ENCODE data around the gene GSTCD. TPM values are rescaled to one million over a fixed set of nuclear protein-coding genes. Genes with fewer than 3 reads are reported as not detected.
"Not testable (repeated sequence)": the region's sequence is repeated elsewhere in the genome, so short reads cannot be mapped to it uniquely, and the experiment has no call there.

The GSTCD gene
- total RNA-seq, 2 experiments from 2014 or later = 15.3 to 18.8 TPM

DNA sequence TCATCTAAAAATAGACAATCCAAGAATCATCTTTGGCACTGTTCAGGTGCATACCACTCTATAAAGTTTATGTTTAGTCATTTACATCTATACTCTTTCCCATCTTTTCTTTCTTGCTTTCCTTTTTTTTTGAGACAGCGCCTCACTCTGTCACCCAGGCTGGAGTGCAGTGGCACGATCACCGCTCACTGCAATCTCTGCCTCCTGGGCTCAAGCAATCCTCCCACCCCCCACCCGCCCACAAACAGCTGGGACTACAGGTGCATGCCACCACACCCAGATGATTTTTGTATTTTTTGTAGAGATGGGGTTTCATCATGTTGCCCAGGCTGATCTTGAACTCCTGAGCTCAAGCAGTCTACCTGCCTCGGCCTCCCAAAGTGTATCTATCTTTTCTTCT is 13.8 kb upstream of the GSTCD start:
- H3K9me3 Mint-ChIP-seq (ENCODE audit: insufficient read depth); POLR2A ChIA-PET; H3K27me3 Mint-ChIP-seq (ENCODE audit: low read depth); H3K4me1 Mint-ChIP-seq (ENCODE audit: low read depth); H3K27ac Mint-ChIP-seq; ATAC-seq; DNase-seq; H3K4me3 Mint-ChIP-seq; CTCF ChIA-PET: not testable (repeated sequence)
- H3K36me3 Mint-ChIP-seq (ENCODE audit: low read depth) = peaks cover 38% of the 10 kb centered on the region

GRCh38 chr4:105695832-105696231 is 12.8 kb upstream of the GSTCD start:
- POLR2A ChIA-PET; H3K4me1 Mint-ChIP-seq (ENCODE audit: low read depth); ATAC-seq; DNase-seq; H3K27ac Mint-ChIP-seq; CTCF ChIA-PET; H3K27me3 Mint-ChIP-seq (ENCODE audit: low read depth); H3K9me3 Mint-ChIP-seq (ENCODE audit: insufficient read depth); H3K4me3 Mint-ChIP-seq: not testable (repeated sequence)
- H3K36me3 Mint-ChIP-seq (ENCODE audit: low read depth) = peaks cover 43% of the 10 kb centered on the region

DNA sequence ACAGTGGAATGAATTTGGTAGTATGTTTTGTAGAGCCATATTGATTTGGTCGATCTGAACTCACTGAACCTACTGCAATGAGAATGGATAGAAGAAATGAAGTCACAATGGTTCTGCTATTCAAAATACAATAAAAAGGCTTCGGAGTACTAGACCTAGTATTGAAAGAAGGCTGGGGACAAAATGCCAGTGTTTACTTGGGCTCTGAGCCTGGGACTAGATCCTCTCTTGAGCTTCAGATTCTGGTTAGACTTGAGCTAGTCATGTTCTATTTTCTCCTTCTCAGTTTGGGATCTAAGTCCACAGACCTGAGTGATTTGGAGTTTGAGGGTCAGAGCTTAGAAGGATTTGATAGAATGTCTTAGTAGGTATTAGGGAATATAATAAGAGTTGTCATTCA is 10.0 kb upstream of the GSTCD start:
- H3K4me1 Mint-ChIP-seq (ENCODE audit: low read depth) = no peaks in the 10 kb centered on the region
- ATAC-seq (no peak), DNase-seq (no peak)
- H3K27ac Mint-ChIP-seq = no peak overlapping the region
- H3K9me3 Mint-ChIP-seq (ENCODE audit: insufficient read depth) = no peaks in the 10 kb centered on the region
- ChIA-PET CTCF (interaction anchor here (0.8 kb wide), 1 partner anchor 17 kb away, joined by 3 read pairs; no protein-coding TSS in a partner anchor), POLR2A (no interaction called here)
- H3K4me3 Mint-ChIP-seq = no peak overlapping the region
- no peaks in the 10 kb centered on the region for H3K27me3 Mint-ChIP-seq (ENCODE audit: low read depth)
- peaks cover 35% of the 10 kb centered on the region for H3K36me3 Mint-ChIP-seq (ENCODE audit: low read depth)

- H3K4me3 Mint-ChIP-seq = peak overlapping the region; percentile 99
- ATAC-seq = no peak
- POLR2A ChIA-PET = interaction anchor here (0.7 to 1.6 kb wide), 3 partner anchors 22 to 1275 kb away, joined by 3 to 7 read pairs (median 3); partner anchors contain the start of gene PPA2
These were observed 803 bp upstream of the GSTCD start for GRCh38 chr4:105707782-105708180.

GRCh38 chr4:105709081-105709450 is 482 bp downstream of the GSTCD start:
- ChIA-PET CTCF (no interaction called here), POLR2A (interaction anchor here (0.6 to 1.6 kb wide), 2 partner anchors 236 to 380 kb away, joined by 4 to 7 read pairs; partner anchors contain the start of gene PPA2)
- Mint-ChIP-seq H3K9me3 (ENCODE audit: insufficient read depth) (no peaks in the 10 kb centered on the region), H3K4me3 (peak overlapping the region; percentile 99), H3K27ac (peak overlapping the region; percentile 94), H3K27me3 (ENCODE audit: low read depth) (no peaks in the 10 kb centered on the region), H3K4me1 (ENCODE audit: low read depth) (peaks cover 22% of the 10 kb centered on the region), H3K36me3 (ENCODE audit: low read depth) (peaks cover 6% of the 10 kb centered on the region)
- ATAC-seq (peak; percentile 43), DNase-seq (no peak)

More at GRCh38 chr4:105707782-105708180, 803 bp upstream of the GSTCD start:
- no peaks in the 10 kb centered on the region for H3K9me3 Mint-ChIP-seq (ENCODE audit: insufficient read depth)
- no peaks in the 10 kb centered on the region for H3K27me3 Mint-ChIP-seq (ENCODE audit: low read depth)
- CTCF ChIA-PET = interaction anchor here (1.1 kb wide), 1 partner anchor 234 kb away, joined by 4 read pairs; the partner anchor contains the start of gene PPA2
- H3K27ac Mint-ChIP-seq = peak overlapping the region; percentile 94
- DNase-seq = no peak
- H3K4me1 Mint-ChIP-seq (ENCODE audit: low read depth) = peaks cover 22% of the 10 kb centered on the region
- H3K36me3 Mint-ChIP-seq (ENCODE audit: low read depth) = peaks cover 6% of the 10 kb centered on the region

DNA sequence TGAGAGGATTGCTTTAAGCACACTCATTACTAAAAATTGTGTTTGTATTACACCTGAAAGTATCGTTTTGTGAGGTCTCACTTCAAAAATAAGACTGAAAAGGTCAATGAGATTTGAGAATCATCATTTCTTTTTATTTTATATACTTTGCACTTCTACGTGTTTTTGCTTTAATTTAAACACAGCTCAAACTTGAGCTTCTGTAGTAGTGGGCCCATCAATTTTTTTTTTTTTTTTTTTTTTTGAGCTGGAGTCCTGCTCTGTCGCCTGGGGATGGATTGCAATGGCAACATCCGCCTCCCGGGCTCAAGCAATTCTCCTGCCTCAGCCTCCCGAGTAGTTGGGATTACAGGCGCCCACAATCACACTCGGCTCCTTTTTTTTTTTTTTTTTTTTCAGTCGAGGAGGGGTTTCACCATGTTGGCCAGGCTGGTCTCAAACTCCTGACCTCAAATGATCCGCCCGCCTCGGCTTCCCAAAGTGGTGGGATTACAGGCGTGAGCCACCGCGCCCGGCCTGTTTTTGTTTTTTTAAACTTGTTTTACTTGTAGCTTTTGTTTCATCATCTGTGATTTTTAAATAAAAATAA is 1.5 kb downstream of the GSTCD start:
- Mint-ChIP-seq H3K27me3 (ENCODE audit: low read depth) (no peaks in the 10 kb centered on the region), H3K4me1 (ENCODE audit: low read depth) (peaks cover 22% of the 10 kb centered on the region), H3K9me3 (ENCODE audit: insufficient read depth) (no peaks in the 10 kb centered on the region), H3K27ac (no peak overlapping the region), H3K36me3 (ENCODE audit: low read depth) (peaks cover 6% of the 10 kb centered on the region), H3K4me3 (peak overlapping the region; percentile 99)
- POLR2A ChIA-PET = no interaction called here
- ATAC-seq = no peak
- CTCF ChIA-PET = interaction anchor here (0.9 to 2.0 kb wide), 2 partner anchors 189 to 236 kb away, joined by 3 to 5 read pairs; partner anchors contain the start of gene PPA2
- no peak for DNase-seq

GRCh38 chr4:105710678-105711077 is 2.1 kb downstream of the GSTCD start:
- ATAC-seq (no peak), DNase-seq (no peak)
- Mint-ChIP-seq H3K4me3 (no peak overlapping the region), H3K9me3 (ENCODE audit: insufficient read depth) (no peaks in the 10 kb centered on the region), H3K27me3 (ENCODE audit: low read depth) (no peaks in the 10 kb centered on the region), H3K36me3 (ENCODE audit: low read depth) (peaks cover 6% of the 10 kb centered on the region), H3K27ac (no peak overlapping the region), H3K4me1 (ENCODE audit: low read depth) (peaks cover 22% of the 10 kb centered on the region)
- ChIA-PET POLR2A (no interaction called here), CTCF (interaction anchor here (0.9 to 2.0 kb wide), 2 partner anchors 189 to 236 kb away, joined by 3 to 5 read pairs; partner anchors contain the start of gene PPA2)

DNA sequence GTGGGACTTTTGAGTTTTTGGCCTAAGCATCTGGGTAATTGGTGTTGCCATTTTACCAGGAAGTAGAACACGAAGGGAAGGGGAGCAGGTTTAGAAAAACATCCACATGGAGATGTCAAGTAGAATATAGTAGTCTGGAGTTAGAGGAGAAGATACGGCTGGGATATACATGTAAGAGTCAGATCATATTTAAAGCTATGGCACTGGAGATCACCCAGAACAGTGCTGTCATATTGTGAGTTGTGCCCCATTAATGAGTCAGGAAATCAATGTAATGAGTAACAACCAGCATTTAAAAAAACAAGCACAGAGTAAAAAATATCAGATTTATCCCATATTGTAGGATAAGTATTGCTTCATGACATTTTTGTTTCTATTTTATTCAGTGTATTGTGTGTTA is 4.2 kb downstream of the GSTCD start:
- Mint-ChIP-seq H3K27ac (no peak overlapping the region), H3K4me1 (ENCODE audit: low read depth) (peaks cover 8% of the 10 kb centered on the region), H3K27me3 (ENCODE audit: low read depth) (no peaks in the 10 kb centered on the region), H3K9me3 (ENCODE audit: insufficient read depth) (no peaks in the 10 kb centered on the region), H3K4me3 (no peak overlapping the region), H3K36me3 (ENCODE audit: low read depth) (no peaks in the 10 kb centered on the region)
- no peak for DNase-seq
- POLR2A ChIA-PET = no interaction called here
- CTCF ChIA-PET = no interaction called here
- no peak for ATAC-seq

GRCh38 chr4:105714071-105714521 is 5.5 kb downstream of the GSTCD start:
- POLR2A ChIA-PET = no interaction called here
- Mint-ChIP-seq H3K27me3 (ENCODE audit: low read depth) (no peaks in the 10 kb centered on the region), H3K9me3 (ENCODE audit: insufficient read depth) (no peaks in the 10 kb centered on the region), H3K4me1 (ENCODE audit: low read depth) (peaks cover 7% of the 10 kb centered on the region), H3K27ac (no peak overlapping the region), H3K4me3 (no peak overlapping the region), H3K36me3 (ENCODE audit: low read depth) (no peaks in the 10 kb centered on the region)
- CTCF ChIA-PET = no interaction called here
- ATAC-seq (no peak), DNase-seq (no peak)

- ChIA-PET CTCF (interaction anchor here (0.6 to 1.5 kb wide), 4 partner anchors 16 to 241 kb away, joined by 3 read pairs; partner anchors contain the start of gene PPA2), POLR2A (no interaction called here)
- no peak overlapping the region for H3K27ac Mint-ChIP-seq
- H3K4me3 Mint-ChIP-seq = no peak overlapping the region
- H3K27me3 Mint-ChIP-seq (ENCODE audit: low read depth) = no peaks in the 10 kb centered on the region
- H3K36me3 Mint-ChIP-seq (ENCODE audit: low read depth) = peaks cover 1% of the 10 kb centered on the region
- H3K9me3 Mint-ChIP-seq (ENCODE audit: insufficient read depth) = no peaks in the 10 kb centered on the region
- peaks cover under 1% of the 10 kb centered on the region for H3K4me1 Mint-ChIP-seq (ENCODE audit: low read depth)
- DNase-seq = no peak
- no peak for ATAC-seq
These were observed 6.3 kb downstream of the GSTCD start for GRCh38 chr4:105714932-105715331.

DNA sequence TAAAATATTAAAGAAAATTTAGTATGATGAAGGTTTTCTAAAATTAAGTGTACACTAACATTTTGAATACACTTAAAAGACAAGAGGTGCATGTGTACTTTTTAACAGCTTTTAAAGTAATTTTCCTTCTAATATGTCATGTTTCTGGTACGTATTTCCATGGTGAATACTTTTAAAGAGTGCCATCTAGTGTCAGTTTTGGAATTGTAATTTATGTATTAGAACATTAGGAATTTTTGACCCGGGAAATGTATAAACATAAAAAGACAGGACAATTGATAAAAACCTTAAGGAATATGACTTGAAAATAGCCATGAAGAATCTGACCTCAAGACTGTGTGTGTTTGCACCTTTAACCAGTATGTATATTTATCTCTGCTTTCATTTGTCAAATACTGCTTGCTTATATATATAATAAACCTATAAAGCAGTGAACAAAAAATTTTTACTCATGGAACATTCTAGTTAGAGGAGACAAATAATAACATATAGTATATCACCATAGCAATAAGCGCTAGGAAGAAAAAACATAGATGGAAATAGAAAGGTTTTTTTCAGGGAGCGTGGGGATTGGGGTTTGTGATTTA is 7.2 kb downstream of the GSTCD start:
- no peaks in the 10 kb centered on the region for H3K4me1 Mint-ChIP-seq (ENCODE audit: low read depth)
- no peaks in the 10 kb centered on the region for H3K27me3 Mint-ChIP-seq (ENCODE audit: low read depth)
- H3K36me3 Mint-ChIP-seq (ENCODE audit: low read depth) = peaks cover 8% of the 10 kb centered on the region
- POLR2A ChIA-PET = no interaction called here
- DNase-seq (no peak), ATAC-seq (no peak)
- CTCF ChIA-PET = interaction anchor here (0.6 to 1.5 kb wide), 5 partner anchors 17 to 242 kb away, joined by 3 read pairs; partner anchors contain the start of gene PPA2
- no peak overlapping the region for H3K4me3 Mint-ChIP-seq
- no peaks in the 10 kb centered on the region for H3K9me3 Mint-ChIP-seq (ENCODE audit: insufficient read depth)
- H3K27ac Mint-ChIP-seq = no peak overlapping the region

GRCh38 chr4:105719204-105719603 is 10.6 kb downstream of the GSTCD start:
- ChIA-PET CTCF (no interaction called here), POLR2A (interaction anchor here (0.8 kb wide), 1 partner anchor 14 kb away, joined by 3 read pairs; no protein-coding TSS in a partner anchor)
- Mint-ChIP-seq H3K4me1 (ENCODE audit: low read depth) (no peaks in the 10 kb centered on the region), H3K9me3 (ENCODE audit: insufficient read depth) (no peaks in the 10 kb centered on the region), H3K27me3 (ENCODE audit: low read depth) (no peaks in the 10 kb centered on the region), H3K36me3 (ENCODE audit: low read depth) (peaks cover 12% of the 10 kb centered on the region), H3K27ac (no peak overlapping the region), H3K4me3 (no peak overlapping the region)
- DNase-seq (no peak), ATAC-seq (no peak)

Measured in activated CD8-positive, alpha-beta T cell treated with anti-CD3 and anti-CD28 coated beads, Interleukin-2, amount 10 ng/mL, durations not matched to agents 7 days and 5 days (primary cell).